ENCODE data around the gene CD248. TPM values are rescaled to one million over a fixed set of nuclear protein-coding genes. Genes with fewer than 3 reads are reported as not detected.

The CD248 gene
- total RNA-seq, 4 donors from 2014 or later: 29.9 to 69.7 (median 47.3) TPM

GRCh38 chr11:66339686-66340483 is 23.0 kb upstream of the CD248 start:
- Histone ChIP-seq H3K36me3 (peaks cover 0 to 63% (median 30%) of the 10 kb centered on the region in 3 donors), H3K27ac (no peak overlapping the region), H3K27me3 (no peaks in the 10 kb centered on the region), H3K4me1 (peaks cover 0 to 43% (median 31%) of the 10 kb centered on the region in 4 donors), H3K9me3 (no peaks in the 10 kb centered on the region), H3K4me3 (no peak overlapping the region)
- WGBS, 2 donors: 76 to 79% methylated on average over 14 of the region's 14 CpGs
- no peak for DNase-seq (ENCODE audit: low spot score in 2 of 2)
- no peak for TF ChIP-seq EP300 (IDR thresholded peaks at IDR 0.05)
- TF ChIP-seq POLR2A (IDR thresholded peaks at IDR 0.05): no peak

GRCh38 chr11:66339162-66339675 is 22.4 kb upstream of the CD248 start:
- 81 to 86% methylated on average over 6 of the region's 6 CpGs for WGBS, 2 donors
- Histone ChIP-seq H3K27ac (no peak overlapping the region), H3K27me3 (no peaks in the 10 kb centered on the region), H3K4me1 (peaks cover 0 to 45% (median 31%) of the 10 kb centered on the region in 4 donors), H3K4me3 (no peak overlapping the region), H3K9me3 (no peaks in the 10 kb centered on the region), H3K36me3 (peaks cover 0 to 69% (median 30%) of the 10 kb centered on the region in 3 donors)
- DNase-seq (ENCODE audit: low spot score in 2 of 2): no peak
- TF ChIP-seq EP300 (IDR thresholded peaks at IDR 0.05) (no peak), POLR2A (IDR thresholded peaks at IDR 0.05) (no peak), CTCF (IDR thresholded peaks at IDR 0.05) (no peak)

- WGBS, 2 donors: 70 to 85% methylated on average over 12 to 16 of the region's 17 CpGs
- Histone ChIP-seq H3K9me3 (no peaks in the 10 kb centered on the region), H3K4me3 (no peak overlapping the region), H3K4me1 (peaks cover 0 to 38% (median 25%) of the 10 kb centered on the region in 4 donors), H3K36me3 (peaks cover 0 to 76% (median 30%) of the 10 kb centered on the region in 3 donors), H3K27ac (no peak overlapping the region), H3K27me3 (no peaks in the 10 kb centered on the region)
- no peak for DNase-seq (ENCODE audit: low spot score in 2 of 2)
- TF ChIP-seq POLR2A (IDR thresholded peaks at IDR 0.05) (no peak), CTCF (IDR thresholded peaks at IDR 0.05) (no peak), EP300 (IDR thresholded peaks at IDR 0.05) (no peak)
Measured at GRCh38 chr11:66338276-66339161, 21.7 kb upstream of the CD248 start.

- Histone ChIP-seq H3K9me3 (no peaks in the 10 kb centered on the region), H3K36me3 (peaks cover 0 to 76% (median 29%) of the 10 kb centered on the region in 3 donors), H3K4me1 (peaks cover 0 to 30% (median 24%) of the 10 kb centered on the region in 4 donors), H3K27me3 (no peaks in the 10 kb centered on the region), H3K27ac (peak overlapping the region in 3 of 4 donors; percentile 14 to 78 (median 34)), H3K4me3 (no peak overlapping the region)
- DNase-seq (ENCODE audit: low spot score in 2 of 2): no peak
- TF ChIP-seq CTCF (IDR thresholded peaks at IDR 0.05): no peak
- TF ChIP-seq EP300 (IDR thresholded peaks at IDR 0.05): no peak
- 41 to 52% methylated on average over 11 to 17 of the region's 18 CpGs for WGBS, 2 donors
Measured at GRCh38 chr11:66337103-66337899, 20.5 kb upstream of the CD248 start.
